NAMALWA (cell line): ENCODE results near the gene C11orf86.
A peak's percentile ranks its signal among the peaks of the same experiment; 100 is the strongest.
"Not testable (repeated sequence)": the region's sequence is repeated elsewhere in the genome, so short reads cannot be mapped to it uniquely, and the experiment has no call there.

ENCODE experiments used
- DNase-seq: peaks from one replicate; pipeline ENCODE4 v3.0.0-alpha.2; 2015; ENCODE audit warnings: low spot score

C11orf86 gene

GRCh38 chr11:66989360-66989759, 14.3 kb downstream of the C11orf86 start:
- not testable (repeated sequence) for DNase-seq

DNA sequence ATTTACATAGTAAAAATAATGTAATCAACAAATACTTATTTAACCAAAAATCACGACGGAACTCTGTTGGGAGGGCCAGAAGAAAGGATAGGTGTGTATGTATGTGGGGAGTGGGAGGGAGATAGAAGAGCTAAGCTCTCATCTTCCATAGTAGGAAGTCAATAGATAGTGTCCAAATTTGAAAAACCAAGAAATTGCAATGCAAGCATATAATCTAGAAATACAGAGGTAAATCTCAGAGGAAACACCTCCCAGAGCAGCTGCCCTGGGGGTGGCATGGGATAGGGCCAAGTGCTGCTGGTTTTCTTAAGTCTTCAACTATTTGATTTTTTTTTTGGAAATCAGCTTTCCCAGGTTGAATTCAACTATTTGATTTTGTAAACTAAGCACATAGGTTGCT, 16.9 kb downstream of the C11orf86 start:
- DNase-seq, result no peak

- DNase-seq, result no peak
These were observed 21.6 kb downstream of the C11orf86 start for GRCh38 chr11:66996609-66997273.

DNA sequence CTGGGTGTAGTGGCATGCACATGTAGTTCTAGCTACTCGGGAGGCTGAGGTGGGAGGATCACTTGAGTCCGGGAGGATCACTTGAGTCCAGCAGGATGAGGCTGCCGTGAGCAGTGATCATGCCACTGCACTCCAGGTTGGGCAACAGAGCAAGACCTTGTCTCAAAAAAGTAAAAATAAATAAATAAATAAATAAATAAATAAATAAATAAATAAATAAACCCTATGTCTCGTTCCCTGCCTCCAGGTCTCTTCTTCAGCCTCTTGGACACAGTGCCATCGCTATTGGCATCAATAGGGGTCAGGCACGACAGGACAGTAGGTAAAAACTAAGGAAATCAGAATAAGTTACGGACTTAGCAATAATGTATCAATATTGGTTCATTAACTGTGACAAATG, 24.5 kb downstream of the C11orf86 start:
- no peak for DNase-seq

DNA sequence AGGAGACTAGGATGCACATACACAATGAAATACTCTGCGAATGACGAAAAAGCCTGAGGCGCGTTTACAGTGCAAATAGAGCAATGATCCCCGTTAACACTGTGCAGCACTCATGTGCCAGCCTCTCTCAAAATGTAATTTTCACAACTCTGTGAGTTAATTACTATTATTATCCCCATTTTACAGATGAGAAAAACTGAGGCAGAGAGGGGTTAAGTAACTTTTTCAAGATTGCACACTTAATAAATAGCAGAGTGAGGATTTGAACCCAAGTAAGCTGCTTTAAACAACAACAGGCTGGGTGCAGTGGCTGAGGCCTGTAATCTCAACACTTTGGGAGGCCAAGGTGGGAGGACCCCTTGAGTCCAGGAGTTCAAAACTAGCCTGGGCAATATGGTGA, 26.2 kb downstream of the C11orf86 start:
- no peak for DNase-seq

GRCh38 chr11:67002297-67002913, 27.3 kb downstream of the C11orf86 start:
- no peak for DNase-seq

DNA sequence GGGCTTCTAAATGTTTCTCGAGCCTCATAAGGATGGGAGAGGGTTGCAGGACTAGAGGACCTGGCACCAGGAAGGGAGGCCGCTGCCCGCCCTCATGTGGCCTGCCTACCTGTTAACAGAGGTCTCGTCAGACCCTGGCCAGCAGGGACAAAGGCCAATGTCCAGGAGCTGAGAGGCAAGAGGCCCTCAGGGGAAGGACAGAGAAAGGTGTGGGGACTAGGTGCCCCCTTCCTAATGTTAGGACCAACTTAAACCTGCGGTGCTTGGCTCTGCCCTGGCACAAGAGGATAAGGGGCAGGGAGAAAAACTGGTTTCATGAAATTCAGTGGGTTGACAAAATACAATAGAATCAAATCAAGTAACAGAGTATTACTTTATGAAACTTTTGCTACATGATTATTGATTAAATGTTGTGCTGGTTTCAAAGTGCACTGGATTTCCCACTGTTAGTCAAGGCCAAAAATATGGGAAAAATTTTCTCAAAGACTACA, 27.9 kb downstream of the C11orf86 start:
- no peak for DNase-seq

- not testable (repeated sequence) for DNase-seq
These were observed 30.1 kb downstream of the C11orf86 start for GRCh38 chr11:67005200-67005599.

DNA sequence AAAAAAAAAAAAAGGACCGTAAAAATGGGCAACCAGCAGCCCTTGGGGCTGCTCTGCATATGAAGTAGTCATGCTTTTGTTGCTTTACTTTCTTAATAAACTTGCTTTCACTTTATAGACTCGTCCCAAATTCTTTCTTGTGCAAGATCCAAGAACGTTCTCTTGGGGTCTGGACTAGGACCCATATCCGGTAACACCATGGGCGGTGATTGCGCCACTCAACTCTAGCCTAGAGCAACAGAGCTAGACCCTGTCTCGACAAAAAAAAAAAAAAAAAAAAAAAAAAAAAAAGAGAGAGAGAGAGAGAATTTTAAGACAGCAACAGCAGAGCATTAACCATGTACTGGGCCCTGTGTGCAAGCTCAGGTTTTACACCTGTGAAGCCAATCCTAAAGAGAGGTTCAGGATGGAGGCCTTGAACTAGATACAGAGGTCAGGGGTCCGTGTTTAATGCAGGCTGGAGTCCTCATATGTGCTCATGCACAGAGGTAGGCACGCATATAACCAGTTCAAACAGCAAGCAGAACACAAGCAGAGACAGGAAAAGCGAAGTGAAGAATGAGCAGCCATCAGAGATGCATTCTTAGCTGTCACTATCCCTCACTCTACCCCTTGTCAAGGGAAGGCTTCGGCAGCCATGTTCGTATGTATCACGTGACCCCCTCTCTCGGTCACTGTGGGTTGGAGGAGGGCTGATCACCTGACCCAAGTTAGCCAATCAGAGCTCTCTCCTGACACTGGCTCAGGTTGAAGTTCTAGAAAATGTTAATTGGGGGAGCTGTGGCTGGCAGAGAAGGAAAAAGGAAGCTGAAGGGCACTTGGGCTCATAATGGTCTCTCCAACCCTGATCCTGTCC, 31.2 kb downstream of the C11orf86 start:
- DNase-seq, result peak; percentile 93

GRCh38 chr11:67007126-67007525, 32.0 kb downstream of the C11orf86 start:
- no peak for DNase-seq

DNA sequence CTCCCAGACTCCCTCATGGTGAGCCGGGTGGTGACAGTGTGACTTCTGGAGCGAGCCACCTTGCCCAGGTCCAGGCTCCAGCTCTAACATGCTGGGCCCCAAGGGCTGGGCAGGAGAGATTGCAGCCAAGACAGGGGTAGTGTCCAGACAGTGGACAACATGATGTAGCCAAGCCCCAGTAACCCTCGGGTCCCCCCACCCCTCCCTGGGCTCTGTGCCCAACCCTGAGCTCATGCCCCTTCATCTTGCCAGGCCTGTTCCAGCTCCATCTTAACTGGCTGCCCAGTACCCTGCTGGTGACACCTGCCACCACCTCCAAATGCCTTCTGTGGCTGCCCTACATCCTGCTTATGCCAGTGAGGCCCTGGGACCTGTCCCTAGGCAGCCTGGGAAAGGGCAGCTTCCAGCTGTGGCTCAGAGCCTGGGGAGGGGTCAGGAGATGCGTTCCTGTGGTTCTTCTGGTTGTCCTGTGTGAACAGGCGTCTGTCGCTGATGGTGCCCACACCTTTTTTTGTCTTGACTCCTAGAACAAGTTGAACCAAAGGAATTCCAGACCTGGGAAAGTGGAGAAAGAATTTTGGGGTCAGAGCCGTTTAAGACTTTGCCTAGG, 35.3 kb downstream of the C11orf86 start:
- DNase-seq, result no peak

GRCh38 chr11:67013511-67014045, 38.5 kb downstream of the C11orf86 start:
- no peak for DNase-seq

- DNase-seq, result no peak
These were observed 39.2 kb downstream of the C11orf86 start for GRCh38 chr11:67014343-67014742.

DNA sequence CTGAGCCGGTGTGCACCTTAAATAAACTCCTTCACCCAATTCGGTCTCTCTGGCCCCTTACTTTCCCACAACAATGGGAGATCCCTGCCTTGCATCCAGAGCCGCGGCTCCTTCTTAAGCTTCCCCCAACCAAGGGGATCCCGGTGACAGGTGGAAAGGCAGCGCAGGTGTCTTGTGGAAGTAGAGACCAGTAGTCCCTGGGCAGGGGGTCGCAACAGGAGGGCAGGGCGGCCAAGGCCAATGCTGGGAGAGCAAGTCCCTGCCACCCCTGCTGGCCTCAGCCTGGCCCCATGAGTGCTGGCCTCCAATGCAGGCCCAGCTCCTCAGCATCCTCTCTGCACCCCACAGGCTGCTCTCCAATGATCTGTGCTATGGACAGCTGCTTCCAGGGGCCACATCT, 39.9 kb downstream of the C11orf86 start:
- no peak for DNase-seq

DNA sequence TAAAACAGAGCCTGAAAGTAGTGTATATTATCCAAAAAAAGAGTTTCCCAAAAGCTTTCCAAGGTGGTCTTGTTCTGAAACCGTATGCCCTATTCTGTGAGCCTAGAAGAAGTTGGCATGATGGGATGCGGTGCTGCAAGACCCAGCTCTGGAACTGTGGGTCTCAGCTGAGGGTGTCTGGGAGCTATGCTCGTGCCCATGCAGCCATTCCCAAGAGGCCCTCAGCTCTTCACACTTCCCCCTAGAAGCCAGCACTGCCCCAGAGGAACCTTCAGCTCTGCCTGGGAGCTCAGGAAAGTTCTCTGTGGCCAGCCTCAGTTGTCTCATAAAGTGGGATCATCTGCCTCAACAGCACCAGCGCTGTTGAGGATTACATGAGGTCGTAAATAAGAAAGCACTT, 41.4 kb downstream of the C11orf86 start:
- DNase-seq, result no peak

DNA sequence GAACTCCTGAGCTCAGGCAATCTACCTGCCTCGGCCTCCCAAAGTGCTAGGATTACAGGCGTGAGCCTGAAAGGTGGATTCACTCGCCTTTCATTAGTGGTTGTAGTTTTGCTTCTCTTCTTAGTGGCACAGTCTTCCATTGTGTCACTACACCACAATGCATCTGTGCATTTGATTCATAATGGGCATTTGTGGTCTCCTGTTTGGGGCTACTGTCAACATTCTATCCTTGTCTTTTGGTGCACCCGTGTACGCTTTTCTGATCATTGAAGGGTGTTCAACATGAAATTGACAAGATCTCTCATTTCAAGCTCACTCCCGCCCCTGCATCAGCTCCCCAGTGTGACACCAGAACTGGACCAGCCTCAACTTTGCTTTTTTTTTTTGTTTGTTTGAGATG, 45.8 kb downstream of the C11orf86 start:
- no peak for DNase-seq

- no peak for DNase-seq
These were observed 47.3 kb downstream of the C11orf86 start for GRCh38 chr11:67022341-67022933.

DNA sequence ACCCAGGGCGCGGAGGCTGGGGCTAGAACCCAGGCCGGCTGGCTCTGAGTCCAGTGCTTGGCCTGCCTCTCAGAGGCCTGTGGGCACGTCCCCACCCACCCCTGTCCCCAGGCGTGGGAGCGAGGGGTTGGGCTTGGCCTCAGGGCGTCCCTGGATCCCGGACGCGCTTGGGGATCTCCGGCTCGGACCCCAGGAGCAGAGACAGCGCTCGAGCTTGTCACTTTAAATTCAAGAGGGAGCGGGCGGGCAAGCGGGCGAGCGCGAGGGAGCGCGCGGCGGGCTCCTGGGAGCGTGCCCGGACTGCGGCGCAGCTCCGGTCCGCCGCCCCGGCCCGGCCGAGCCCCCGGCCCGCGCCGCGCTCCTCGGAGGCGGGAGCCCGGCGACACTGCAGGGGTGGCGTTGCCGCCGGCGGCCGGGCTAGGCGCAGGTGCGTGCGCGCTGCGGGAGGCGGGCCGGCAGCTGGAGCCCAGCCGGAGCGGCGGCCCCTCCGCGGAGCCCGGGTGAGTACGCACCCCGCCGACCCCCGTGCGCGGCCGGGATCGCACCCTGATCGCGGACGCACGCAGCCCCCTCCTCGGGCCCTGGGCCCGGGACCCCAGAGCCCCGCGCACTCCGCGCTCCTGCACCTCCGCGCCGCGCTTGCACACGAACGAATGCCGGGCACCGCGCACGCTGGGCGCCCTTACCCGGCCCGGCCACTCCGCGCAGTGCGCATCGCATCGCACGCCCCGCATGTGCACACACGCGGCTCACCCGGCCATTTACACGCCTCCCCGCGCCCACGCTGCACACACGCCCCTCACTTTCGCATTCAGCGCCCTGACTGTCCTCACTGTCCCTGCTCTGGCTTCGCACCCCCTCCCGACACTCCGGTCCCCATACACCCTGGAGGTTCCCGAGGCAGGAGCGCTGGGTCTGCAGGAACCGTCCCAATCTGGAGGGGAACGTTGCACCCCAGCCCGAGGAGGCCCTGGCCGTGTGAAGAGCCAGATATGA, 48.2 kb downstream of the C11orf86 start, which contains the start of gene SYT12:
SYT12 (plus strand) TSS at position 174 of the 996 bp plus-strand sequence. CDS start 7,011 bp downstream, outside the sequence.
- DNase-seq, result no peak

GRCh38 chr11:67023957-67024353, 48.9 kb downstream of the C11orf86 start:
- no peak for DNase-seq

DNA sequence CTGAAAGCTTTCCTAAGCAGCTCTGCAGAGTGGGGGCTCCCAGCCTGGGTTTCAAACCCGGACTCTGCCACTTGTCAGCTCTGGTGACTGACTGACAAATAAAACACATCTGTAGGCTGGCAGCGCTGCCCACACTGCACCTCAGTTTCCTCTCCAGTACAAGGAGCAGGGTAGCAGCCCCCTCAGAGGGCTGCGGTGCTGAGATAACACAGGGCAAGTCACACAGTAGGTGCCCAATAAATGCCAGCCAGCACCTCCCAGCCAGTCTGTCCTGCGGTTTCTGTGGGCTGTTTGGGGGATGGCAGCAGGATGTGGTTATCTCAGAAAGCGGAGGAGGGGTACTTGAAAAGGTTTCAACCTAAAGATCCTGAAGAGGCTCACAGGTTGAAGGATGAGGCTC, 49.3 kb downstream of the C11orf86 start:
- peak; percentile 58 for DNase-seq
